Endothelial cell of umbilical vein (primary cell): Measurements from ENCODE around the gene BCL2A1.

Source experiments
- EZH2 ChIP-seq: IDR thresholded peaks from 2 replicates; pipeline ENCODE4 v1.6.1; 2012; ENCODE audit warnings: borderline replicate concordance, low read depth, mild to moderate bottlenecking, moderate library complexity, low read length, inconsistent platforms; ENCODE audit not compliant: severe bottlenecking
- JUN ChIP-seq: IDR thresholded peaks from 2 replicates; pipeline ENCODE4 v1.6.1; 2011; ENCODE audit warnings: borderline replicate concordance, low read depth; ENCODE audit not compliant: insufficient read length, insufficient read depth
- MYC ChIP-seq: IDR thresholded peaks from one replicate; pipeline ENCODE4 v1.6.1; 2011; ENCODE audit warnings: mild to moderate bottlenecking, low read depth, low read length
- POLR2A ChIP-seq: IDR thresholded peaks from 2 replicates; pipeline ENCODE4 v1.6.1; 2012; ENCODE audit warnings: low read depth, mild to moderate bottlenecking, control low read depth, low read length
- POLR2AphosphoS5 ChIP-seq: IDR thresholded peaks from 2 replicates; pipeline ENCODE4 v1.6.1; 2012; ENCODE audit warnings: low read depth, mild to moderate bottlenecking, control low read depth, low read length, moderate library complexity; ENCODE audit not compliant: insufficient read depth
- TF ChIP-seq, protein P1 (sequence below), 2 donors: IDR thresholded peaks; 1 replicate in 1 of 2; 2 replicates in 1 of 2; pipeline ENCODE4 v1.5.1; 2011; ENCODE audit warnings: low read length in 2 of 2, mild to moderate bottlenecking in 2 of 2, moderate library complexity in 2 of 2, control low read depth in 1 of 2, inconsistent platforms in 1 of 2, low read depth in 1 of 2; ENCODE audit not compliant: insufficient read depth in 1 of 2; ENCODE audit errors: extremely low read depth in 1 of 2

GRCh38 chr15:79943820-79944219, 27.2 kb downstream of the BCL2A1 start:
- TF ChIP-seq, protein P1, sequence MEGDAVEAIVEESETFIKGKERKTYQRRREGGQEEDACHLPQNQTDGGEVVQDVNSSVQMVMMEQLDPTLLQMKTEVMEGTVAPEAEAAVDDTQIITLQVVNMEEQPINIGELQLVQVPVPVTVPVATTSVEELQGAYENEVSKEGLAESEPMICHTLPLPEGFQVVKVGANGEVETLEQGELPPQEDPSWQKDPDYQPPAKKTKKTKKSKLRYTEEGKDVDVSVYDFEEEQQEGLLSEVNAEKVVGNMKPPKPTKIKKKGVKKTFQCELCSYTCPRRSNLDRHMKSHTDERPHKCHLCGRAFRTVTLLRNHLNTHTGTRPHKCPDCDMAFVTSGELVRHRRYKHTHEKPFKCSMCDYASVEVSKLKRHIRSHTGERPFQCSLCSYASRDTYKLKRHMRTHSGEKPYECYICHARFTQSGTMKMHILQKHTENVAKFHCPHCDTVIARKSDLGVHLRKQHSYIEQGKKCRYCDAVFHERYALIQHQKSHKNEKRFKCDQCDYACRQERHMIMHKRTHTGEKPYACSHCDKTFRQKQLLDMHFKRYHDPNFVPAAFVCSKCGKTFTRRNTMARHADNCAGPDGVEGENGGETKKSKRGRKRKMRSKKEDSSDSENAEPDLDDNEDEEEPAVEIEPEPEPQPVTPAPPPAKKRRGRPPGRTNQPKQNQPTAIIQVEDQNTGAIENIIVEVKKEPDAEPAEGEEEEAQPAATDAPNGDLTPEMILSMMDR (IDR thresholded peaks at IDR 0.05; ENCODE audit: extremely low read depth in 1 of 2, insufficient read depth in 1 of 2, low read depth in 1 of 2, low read length in 2 of 2) = no peak
- no peak for TF ChIP-seq POLR2AphosphoS5
- TF ChIP-seq EZH2 = no peak
- no peak for TF ChIP-seq MYC
- no peak for TF ChIP-seq POLR2A
- TF ChIP-seq JUN = no peak
